ENCODE measurements around the gene COPS7B. TPM values are rescaled to one million over a fixed set of nuclear protein-coding genes. Genes with fewer than 3 reads are reported as not detected.

COPS7B gene
- total and polyA plus RNA-seq, 9 of the 15 experiments (the other 6 are each of a cell fraction or from before 2014, with no cell fraction given), result 6.0 to 50.7 (median 21.8) TPM

GRCh38 chr2:231786177-231786916 is at the start of gene COPS7B (continued):
- TF ChIP-seq ZBTB2 (IDR thresholded peaks at IDR 0.05) (0 out of 2 replicates have a peak, but pooled peaks have one; percentile 18), TFAP4 (CRISPR knock-in tag; IDR thresholded peaks at IDR 0.05; ENCODE audit: borderline replicate concordance) (peak; percentile 55), CBX1 (IDR thresholded peaks at IDR 0.05; ENCODE audit: low read depth) (peak; percentile 67; the same call in 1 of the 2 replicates), RCOR1 (IDR thresholded peaks at IDR 0.05; ENCODE audit: borderline replicate concordance in 1 of 2, low read depth in 2 of 2, low read length in 2 of 2) (peak in 1 of 2 experiments; percentile 44; a peak in 2 of 4 replicates), MIER1 (IDR thresholded peaks at IDR 0.05; ENCODE audit: low read depth) (no peak), KLF13 (tag; IDR thresholded peaks at IDR 0.05; ENCODE audit: borderline replicate concordance, low read depth) (peak; percentile 83), MTF1 (CRISPR knock-in tag; IDR thresholded peaks at IDR 0.05; ENCODE audit: borderline replicate concordance) (no peak), ZNF274 (IDR thresholded peaks at IDR 0.05; ENCODE audit: borderline replicate concordance, low read depth, low read length) (no peak), MGA (IDR thresholded peaks at IDR 0.05) (no peak; the same call in 1 of the 2 replicates), ZBTB12 (CRISPR knock-in tag; IDR thresholded peaks at IDR 0.05) (peak; percentile 25; the same call in 1 of the 2 replicates), ZNF785 (CRISPR knock-in tag; IDR thresholded peaks at IDR 0.05) (no peak)
